GM19238 (cell line): ENCODE measurements around the gene NADK.

Experiments
- DNase-seq: peaks from one replicate; pipeline ENCODE4 v3.0.0; 2011; ENCODE audit warnings: low spot score; ENCODE audit not compliant: insufficient read length

NADK gene, protein sequence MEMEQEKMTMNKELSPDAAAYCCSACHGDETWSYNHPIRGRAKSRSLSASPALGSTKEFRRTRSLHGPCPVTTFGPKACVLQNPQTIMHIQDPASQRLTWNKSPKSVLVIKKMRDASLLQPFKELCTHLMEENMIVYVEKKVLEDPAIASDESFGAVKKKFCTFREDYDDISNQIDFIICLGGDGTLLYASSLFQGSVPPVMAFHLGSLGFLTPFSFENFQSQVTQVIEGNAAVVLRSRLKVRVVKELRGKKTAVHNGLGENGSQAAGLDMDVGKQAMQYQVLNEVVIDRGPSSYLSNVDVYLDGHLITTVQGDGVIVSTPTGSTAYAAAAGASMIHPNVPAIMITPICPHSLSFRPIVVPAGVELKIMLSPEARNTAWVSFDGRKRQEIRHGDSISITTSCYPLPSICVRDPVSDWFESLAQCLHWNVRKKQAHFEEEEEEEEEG

GRCh38 chr1:1777950-1778662, at the start of gene NADK:
Gene NADK (minus strand): TSS chr1:1778470. CDS start chr1:1765406, 13,064 bp downstream.
- peak; percentile 84 for DNase-seq

GRCh38 chr1:1827089-1827848, 49.0 kb upstream of the NADK start:
- no peak for DNase-seq

DNA sequence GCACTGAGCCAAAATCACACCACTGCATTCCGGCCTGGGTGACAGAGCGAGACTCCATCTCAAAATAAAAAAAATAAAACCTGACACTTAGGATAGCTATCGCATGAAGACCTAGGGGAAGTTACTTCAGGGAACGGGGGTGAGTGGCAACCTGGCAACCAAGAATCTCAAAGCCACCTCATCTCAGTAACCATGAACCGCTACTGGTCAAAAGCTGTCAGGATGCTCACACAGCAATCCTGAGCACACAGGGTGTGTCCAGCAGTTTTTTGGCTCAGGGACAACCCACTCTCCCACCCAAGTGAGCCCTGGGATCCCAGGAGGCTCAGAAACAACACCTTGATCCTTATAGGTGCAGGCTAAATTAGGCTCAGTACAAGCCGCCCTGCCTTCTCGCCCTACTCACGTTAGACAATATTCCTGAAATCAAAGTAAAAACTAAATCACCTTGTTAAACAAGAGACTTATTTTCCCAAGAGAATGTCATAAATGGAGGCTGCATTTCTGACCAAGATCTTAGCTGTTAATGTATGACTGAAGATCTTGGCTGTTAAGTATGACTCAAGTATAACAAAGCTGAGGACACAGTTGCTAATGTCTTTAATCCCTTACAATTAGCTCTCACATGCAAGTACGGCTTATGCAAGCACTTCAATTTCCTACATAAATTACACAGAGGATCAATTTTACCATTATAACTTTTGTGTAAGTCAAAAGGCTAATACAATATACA, 48.3 kb upstream of the NADK start:
- DNase-seq = no peak

GRCh38 chr1:1825217-1825616, 46.9 kb upstream of the NADK start:
- no peak for DNase-seq

DNA sequence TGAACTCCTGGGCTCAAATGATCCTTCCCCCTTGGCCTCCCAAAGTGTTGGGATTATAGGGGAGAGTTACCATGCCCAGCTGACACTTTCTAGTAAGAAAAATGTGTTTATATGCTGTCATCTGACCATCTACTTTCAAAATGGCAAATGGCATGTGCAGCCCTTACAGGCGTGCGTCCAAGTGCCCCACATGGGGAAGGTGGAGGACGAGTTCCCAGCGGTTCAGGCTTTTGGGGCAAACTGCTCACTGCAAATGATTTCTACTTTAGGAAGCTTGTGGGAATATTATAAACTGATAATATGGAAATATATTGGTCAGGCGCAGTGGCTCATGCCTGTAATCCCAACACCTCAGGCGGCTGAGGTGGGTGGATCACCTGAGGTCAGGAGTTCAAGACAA, 41.5 kb upstream of the NADK start:
- DNase-seq = no peak

GRCh38 chr1:1817221-1817620, 39.0 kb upstream of the NADK start:
- DNase-seq = no peak

DNA sequence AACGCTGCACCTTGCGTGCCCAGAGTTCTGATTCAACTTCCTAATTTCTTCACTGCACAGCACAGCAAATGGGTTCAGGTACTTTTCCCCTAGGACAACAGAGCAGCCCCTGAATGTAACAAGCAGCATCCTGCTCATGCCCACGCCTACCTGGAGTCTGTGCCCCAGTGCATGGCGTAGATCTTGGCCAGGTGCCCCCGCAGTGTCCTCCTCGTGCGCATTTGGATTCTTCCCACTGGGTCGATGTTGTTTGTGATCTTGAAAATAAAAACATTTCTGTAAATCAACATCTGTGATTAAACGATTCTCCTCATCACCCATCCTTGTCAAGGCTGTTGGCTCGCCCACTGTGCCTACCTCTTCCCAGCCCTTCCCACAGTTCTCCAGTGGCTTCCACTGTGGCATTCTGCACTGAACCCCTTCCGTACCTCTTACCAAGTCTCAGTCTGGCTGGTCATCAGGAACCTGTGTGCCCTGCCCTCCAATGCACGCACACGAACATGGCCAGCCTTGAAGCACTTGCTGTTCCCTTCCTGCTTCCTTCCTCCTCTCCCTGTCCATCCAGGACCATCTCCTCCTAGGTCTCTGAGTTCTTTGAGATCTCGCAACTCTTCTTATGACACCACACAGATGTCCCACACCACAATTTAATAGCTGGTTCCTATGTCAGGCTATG, 37.5 kb upstream of the NADK start:
- no peak for DNase-seq

DNA sequence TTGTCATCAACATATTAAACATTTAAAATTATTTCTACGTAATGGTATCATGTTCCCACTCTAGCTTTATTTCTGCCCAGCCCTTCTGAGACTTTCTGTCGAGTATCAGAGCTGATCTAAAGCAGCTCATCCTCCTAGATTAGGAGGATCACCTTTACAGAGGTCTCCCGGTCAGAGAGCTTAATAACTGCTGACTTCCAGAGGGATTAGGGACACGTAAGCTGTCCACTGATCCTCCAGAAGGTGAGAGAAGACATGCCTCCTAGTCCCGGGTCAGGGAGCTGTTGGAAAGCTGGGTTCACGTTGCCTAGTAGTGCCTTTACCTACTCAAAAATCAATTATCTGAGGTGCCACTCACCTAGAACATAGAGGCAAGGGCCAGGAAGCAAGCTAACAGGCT, 31.2 kb upstream of the NADK start:
- DNase-seq = no peak

DNA sequence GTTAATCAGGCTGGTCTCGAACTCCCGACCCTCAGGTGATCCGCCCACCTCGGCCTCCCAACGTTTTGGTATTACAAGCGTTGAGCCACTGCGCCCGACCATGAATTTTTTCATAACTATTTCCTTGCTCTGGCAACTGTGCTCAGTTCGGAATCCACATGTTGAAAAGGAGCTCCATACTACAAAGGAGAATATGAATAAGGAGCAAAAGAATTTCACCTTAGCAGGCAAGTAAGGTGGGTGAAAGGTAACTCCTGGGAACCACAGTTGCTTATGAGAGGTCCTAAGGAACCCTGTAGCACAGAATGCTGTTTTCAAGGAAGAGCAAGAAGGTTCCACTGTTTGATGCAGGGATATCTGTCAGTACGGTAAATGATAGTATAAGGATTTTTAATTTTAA, 29.9 kb upstream of the NADK start:
- DNase-seq = no peak

- no peak for DNase-seq
Measured at GRCh38 chr1:1806890-1807289, 28.6 kb upstream of the NADK start.

DNA sequence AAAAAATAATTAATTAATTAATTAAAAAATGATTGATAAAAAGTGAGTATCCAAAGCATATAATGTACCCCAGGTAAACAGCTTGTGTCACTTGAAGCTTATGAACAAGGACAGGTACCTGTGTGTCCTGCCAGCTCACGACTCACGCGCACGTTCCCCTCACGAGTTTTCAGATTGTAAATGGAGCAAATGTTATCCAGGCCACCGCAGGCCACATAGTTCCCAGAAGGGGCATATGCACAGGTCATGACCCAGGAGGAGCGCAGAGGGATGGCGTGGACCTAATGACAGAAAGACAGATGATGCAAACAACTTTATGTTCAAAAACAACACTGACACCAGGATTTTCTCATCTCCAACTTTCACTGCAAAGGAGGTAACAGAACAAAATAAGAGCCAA, 26.0 kb upstream of the NADK start:
- no peak for DNase-seq

DNA sequence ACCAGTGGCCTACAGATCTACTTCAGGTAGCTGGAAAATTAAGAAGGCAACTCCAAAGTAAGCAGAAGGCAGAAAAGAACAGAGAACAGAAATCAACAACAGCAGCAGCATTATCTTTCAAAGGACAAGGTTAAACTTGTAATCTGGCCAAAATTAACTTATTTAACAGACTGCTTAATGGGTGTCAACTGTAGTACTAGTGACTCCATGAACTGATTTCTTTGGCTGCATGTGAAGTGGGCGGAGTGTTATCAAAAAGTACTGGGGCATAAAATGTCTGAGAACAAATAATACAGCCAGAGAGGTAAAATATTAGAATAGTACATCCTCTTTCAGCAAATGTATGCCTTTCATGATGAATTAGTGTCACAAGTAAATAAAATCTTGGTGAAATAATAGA, 24.6 kb upstream of the NADK start:
- no peak for DNase-seq

GRCh38 chr1:1799716-1800115, 21.4 kb upstream of the NADK start:
- DNase-seq = peak; percentile 64

GRCh38 chr1:1797731-1798341, 19.6 kb upstream of the NADK start:
- no peak for DNase-seq

GRCh38 chr1:1796466-1796865, 18.2 kb upstream of the NADK start:
- no peak for DNase-seq

GRCh38 chr1:1794999-1795398, 16.7 kb upstream of the NADK start:
- no peak for DNase-seq

- DNase-seq = no peak
Measured at GRCh38 chr1:1793481-1794244, 15.4 kb upstream of the NADK start.

- DNase-seq = no peak
Measured at GRCh38 chr1:1788646-1789431, 10.6 kb upstream of the NADK start.

DNA sequence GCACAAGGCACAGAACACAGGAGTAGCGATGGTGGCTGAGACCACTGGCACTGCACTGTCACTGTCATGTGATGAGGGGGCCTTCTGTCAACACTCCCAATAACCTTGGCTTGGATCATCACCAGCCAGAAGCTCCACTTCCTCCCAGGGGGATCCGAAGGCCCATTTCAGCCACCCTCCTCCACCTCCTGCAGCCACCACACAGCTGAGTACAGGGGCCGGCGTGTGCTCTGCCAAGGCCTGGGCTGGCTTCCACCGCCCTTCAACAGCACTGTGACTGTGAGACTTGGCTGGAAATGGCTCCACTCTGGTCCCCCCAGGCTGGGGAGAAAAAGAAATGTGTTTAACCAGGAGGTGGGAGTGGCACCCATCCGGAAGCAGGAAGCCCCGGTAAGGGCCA, 9.9 kb upstream of the NADK start:
- DNase-seq = no peak
